Osteoblast (primary cell): ENCODE results near the gene ARL8B. TPM values are rescaled to one million over a fixed set of nuclear protein-coding genes. Genes with fewer than 3 reads are reported as not detected.
A peak's percentile ranks its signal among the peaks of the same experiment; 100 is the strongest.

Experiments used
- DNase-seq: peaks from one replicate; pipeline ENCODE4 v3.0.0; 2011; ENCODE audit warnings: low spot score, mixed read lengths; ENCODE audit not compliant: insufficient read length; ENCODE audit errors: missing footprints
- H2AFZ ChIP-seq: 2 replicates; pipeline ENCODE4 v1.6.0; 2011; ENCODE audit warnings: mild to moderate bottlenecking, low read length
- H3K27ac ChIP-seq: 2 replicates; pipeline ENCODE4 v1.5.1; 2011; ENCODE audit warnings: mild to moderate bottlenecking, low read depth, low read length, moderate library complexity
- H3K27me3 ChIP-seq: 2 replicates; pipeline ENCODE4 v1.6.0; 2012; ENCODE audit warnings: mild to moderate bottlenecking, control low read depth, inconsistent platforms, low read length, moderate library complexity; ENCODE audit not compliant: insufficient read depth
- H3K36me3 ChIP-seq: 2 replicates; pipeline ENCODE4 v1.5.1; 2011; ENCODE audit warnings: mild to moderate bottlenecking, low read length, control low read depth, moderate library complexity; ENCODE audit not compliant: insufficient read depth
- H3K4me1 ChIP-seq: 2 replicates; pipeline ENCODE4 v1.5.1; 2011; ENCODE audit warnings: mild to moderate bottlenecking, low read length, control low read depth, moderate library complexity; ENCODE audit not compliant: insufficient read depth
- H3K4me2 ChIP-seq: 2 replicates; pipeline ENCODE4 v1.6.0; 2011; ENCODE audit warnings: mild to moderate bottlenecking, low read length; ENCODE audit not compliant: insufficient read depth
- H3K4me3 ChIP-seq: fragments of 200-600 bp; sonication (generic); 3 replicates; pipeline ENCODE4 v1.5.1; 2012; ENCODE audit warnings: mild to moderate bottlenecking, low read length, inconsistent platforms; ENCODE audit not compliant: insufficient read depth
- H3K79me2 ChIP-seq: 2 replicates; pipeline ENCODE4 v1.6.0; 2012; ENCODE audit warnings: mild to moderate bottlenecking, low read length, control low read depth, inconsistent platforms; ENCODE audit not compliant: insufficient read depth
- H3K9me3 ChIP-seq: 2 replicates; pipeline ENCODE4 v1.5.1; 2011; ENCODE audit warnings: low read depth, low read length, control low read depth
- H4K20me1 ChIP-seq: 2 replicates; pipeline ENCODE4 v1.6.0; 2012; ENCODE audit warnings: mild to moderate bottlenecking, low read length, control low read depth; ENCODE audit not compliant: insufficient read depth
- total RNA-seq: library from RNA; depleted of rRNA; stranded (reverse); fragments of >200 nt; gene quantifications from 2 replicates; pipeline ENCODE4 v1.2.3, GENCODE V29; 2012
- TF ChIP-seq, protein P1 (sequence below): IDR thresholded peaks from 2 replicates; pipeline ENCODE4 v1.5.1; 2011; ENCODE audit warnings: mild to moderate bottlenecking, low read depth, low read length, moderate library complexity; ENCODE audit errors: extremely low read depth

Gene ARL8B
- total RNA-seq, 1 donor = 90.8 TPM

DNA sequence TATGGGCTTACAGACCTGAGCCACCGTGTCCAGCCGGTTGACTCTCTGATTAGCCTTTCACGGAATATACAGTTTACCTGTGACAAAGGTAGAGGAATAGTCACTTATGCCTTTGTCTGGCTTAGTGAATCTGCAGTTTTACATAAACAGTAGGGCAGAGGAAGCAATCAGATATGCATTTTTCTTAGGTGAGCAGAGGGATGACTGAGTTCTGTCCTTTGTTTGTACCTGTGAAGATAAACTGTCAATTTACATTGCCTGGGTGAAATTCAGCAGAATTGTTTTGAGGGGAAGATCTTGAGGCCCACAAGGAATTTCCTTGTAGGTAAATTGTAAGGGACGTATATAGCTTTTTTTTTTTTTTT lies 76.2 kb downstream of the ARL8B start:
- H3K79me2 ChIP-seq = peaks cover 50% of the 10 kb centered on the region
- TF ChIP-seq, protein P1, sequence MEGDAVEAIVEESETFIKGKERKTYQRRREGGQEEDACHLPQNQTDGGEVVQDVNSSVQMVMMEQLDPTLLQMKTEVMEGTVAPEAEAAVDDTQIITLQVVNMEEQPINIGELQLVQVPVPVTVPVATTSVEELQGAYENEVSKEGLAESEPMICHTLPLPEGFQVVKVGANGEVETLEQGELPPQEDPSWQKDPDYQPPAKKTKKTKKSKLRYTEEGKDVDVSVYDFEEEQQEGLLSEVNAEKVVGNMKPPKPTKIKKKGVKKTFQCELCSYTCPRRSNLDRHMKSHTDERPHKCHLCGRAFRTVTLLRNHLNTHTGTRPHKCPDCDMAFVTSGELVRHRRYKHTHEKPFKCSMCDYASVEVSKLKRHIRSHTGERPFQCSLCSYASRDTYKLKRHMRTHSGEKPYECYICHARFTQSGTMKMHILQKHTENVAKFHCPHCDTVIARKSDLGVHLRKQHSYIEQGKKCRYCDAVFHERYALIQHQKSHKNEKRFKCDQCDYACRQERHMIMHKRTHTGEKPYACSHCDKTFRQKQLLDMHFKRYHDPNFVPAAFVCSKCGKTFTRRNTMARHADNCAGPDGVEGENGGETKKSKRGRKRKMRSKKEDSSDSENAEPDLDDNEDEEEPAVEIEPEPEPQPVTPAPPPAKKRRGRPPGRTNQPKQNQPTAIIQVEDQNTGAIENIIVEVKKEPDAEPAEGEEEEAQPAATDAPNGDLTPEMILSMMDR = no peak

DNA sequence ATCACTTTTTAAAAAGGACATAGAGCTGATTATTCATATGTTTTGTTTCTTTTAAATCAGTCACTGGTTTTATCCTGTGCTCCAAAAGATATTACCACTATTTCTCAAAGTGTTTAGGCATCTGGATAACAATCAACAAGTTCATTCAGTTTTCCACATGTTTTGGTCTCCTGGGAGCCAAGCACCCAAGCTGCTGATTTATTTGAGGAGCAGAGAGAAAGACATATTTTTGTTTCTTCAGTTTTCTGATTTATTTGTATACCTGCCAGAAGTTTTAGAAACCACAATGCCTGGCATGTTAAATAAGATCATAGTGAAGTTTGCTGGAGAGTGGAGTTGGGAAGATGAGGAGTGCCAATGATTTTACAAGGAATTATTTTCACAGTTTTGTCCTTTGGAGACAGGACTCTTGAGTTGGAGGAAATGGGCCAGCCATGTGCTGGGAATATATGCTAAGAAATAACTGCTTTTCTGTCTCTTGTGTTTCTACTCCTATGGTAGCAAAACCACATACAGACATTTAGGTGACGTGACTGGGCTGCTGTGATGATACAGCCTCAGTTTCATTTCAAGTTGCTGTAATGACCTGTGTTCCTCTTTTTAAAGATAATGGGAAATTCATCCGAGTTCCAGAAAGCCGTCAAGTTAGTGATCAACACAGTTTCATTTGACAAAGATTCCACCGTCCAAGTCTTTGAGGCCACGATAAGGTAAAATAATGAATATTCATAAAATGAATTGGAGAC lies 77.1 kb downstream of the ARL8B start:
- H3K27ac ChIP-seq = peak overlapping the region; percentile 85
- H3K27me3 ChIP-seq = no peaks in the 10 kb centered on the region
- peaks cover 46% of the 10 kb centered on the region for H3K79me2 ChIP-seq
- no peak overlapping the region for H3K4me3 ChIP-seq
- H2AFZ ChIP-seq = no peak overlapping the region
- no peaks in the 10 kb centered on the region for H3K9me3 ChIP-seq
- TF ChIP-seq, protein P1 = no peak
- H4K20me1 ChIP-seq = peaks cover 2% of the 10 kb centered on the region
- peaks cover 55% of the 10 kb centered on the region for H3K4me1 ChIP-seq
- DNase-seq = no peak
- peaks cover 36% of the 10 kb centered on the region for H3K36me3 ChIP-seq
- no peak overlapping the region for H3K4me2 ChIP-seq

More for the DNA sequence above, 76.2 kb downstream of the ARL8B start:
- Histone ChIP-seq H3K27me3 (no peaks in the 10 kb centered on the region), H3K4me1 (peaks cover 55% of the 10 kb centered on the region), H3K36me3 (peaks cover 32% of the 10 kb centered on the region), H3K27ac (peak overlapping the region; percentile 85), H4K20me1 (peaks cover 2% of the 10 kb centered on the region), H2AFZ (no peak overlapping the region), H3K9me3 (no peaks in the 10 kb centered on the region), H3K4me2 (no peak overlapping the region), H3K4me3 (no peak overlapping the region)
- no peak for DNase-seq

DNA sequence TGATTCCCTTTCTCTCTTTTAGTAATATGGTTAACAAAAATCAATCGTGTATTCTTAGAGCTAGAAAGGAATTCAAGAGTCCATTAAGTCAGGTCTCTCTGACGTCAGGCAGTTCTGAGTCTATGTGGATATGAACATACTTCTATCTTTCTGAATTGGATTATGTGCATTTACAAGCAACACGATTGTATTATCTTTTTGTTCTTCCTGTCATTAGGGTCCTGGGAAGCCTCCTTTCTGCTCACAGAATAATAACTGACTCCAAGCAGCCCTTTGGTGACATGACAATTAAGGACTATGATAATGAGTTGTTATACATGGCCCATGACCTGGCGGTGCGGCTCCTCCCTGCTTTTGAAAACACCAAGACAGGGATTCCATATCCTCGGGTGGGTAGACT lies 79.4 kb downstream of the ARL8B start:
- Histone ChIP-seq H3K9me3 (no peaks in the 10 kb centered on the region), H3K27ac (peak overlapping the region; percentile 5), H2AFZ (no peak overlapping the region), H3K36me3 (peaks cover 51% of the 10 kb centered on the region), H3K4me2 (no peak overlapping the region), H4K20me1 (no peaks in the 10 kb centered on the region), H3K4me1 (peaks cover 43% of the 10 kb centered on the region), H3K27me3 (no peaks in the 10 kb centered on the region), H3K4me3 (no peak overlapping the region), H3K79me2 (peaks cover 34% of the 10 kb centered on the region)
- TF ChIP-seq, protein P1 = no peak
- no peak for DNase-seq

DNA sequence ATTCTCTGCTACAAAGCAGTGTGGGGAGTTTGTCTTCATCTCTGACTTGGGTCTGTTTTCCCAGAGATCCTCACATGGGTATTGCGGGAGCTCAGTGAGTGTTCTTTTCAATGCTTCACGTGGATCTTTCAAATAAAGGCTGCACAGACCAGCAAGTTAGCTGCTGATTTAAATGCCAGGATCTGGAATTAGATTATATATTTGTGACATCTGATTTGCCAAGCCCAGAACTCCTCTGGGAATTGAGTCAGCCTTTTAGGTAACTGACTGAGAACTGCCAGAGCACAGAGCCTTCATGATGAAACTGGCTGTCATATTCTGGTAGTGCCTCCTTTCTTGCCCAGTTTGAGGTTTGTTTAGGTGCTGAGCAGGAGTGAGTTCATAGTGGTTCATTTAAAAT lies 80.1 kb downstream of the ARL8B start:
- Histone ChIP-seq H2AFZ (no peak overlapping the region), H4K20me1 (no peaks in the 10 kb centered on the region), H3K4me1 (peaks cover 36% of the 10 kb centered on the region), H3K27ac (peak overlapping the region; percentile 18), H3K4me2 (no peak overlapping the region), H3K4me3 (no peak overlapping the region), H3K36me3 (peaks cover 58% of the 10 kb centered on the region), H3K79me2 (peaks cover 31% of the 10 kb centered on the region), H3K9me3 (no peaks in the 10 kb centered on the region), H3K27me3 (no peaks in the 10 kb centered on the region)
- no peak for DNase-seq
- TF ChIP-seq, protein P1 = no peak
